ENCODE results near the gene ARSG. TPM values are rescaled to one million over a fixed set of nuclear protein-coding genes. Genes with fewer than 3 reads are reported as not detected.

ARSG gene
- polyA plus RNA-seq, 3 donors, result 15.5 to 19.3 (median 19.2) TPM

GRCh38 chr17:68292689-68293040 lies 1.4 kb downstream of the ARSG start:
- Mint-ChIP-seq H3K9me3 (peaks cover 0 to 2% (median 0%) of the 10 kb centered on the region in 7 donors), H3K27me3 (ENCODE audit: low read depth in 3 of 3) (peaks cover 0 to 2% (median 2%) of the 10 kb centered on the region in 3 donors), H3K4me1 (peaks cover 66% of the 10 kb centered on the region), H3K27ac (peak overlapping the region; percentile 91 to 97 (median 96)), H3K36me3 (peaks cover 14 to 17% of the 10 kb centered on the region in 2 donors), H3K4me3 (peak overlapping the region; percentile 77 to 87)
- H3K4me1 ChIP-seq (ENCODE audit: control insufficient read depth in 1 of 2, insufficient read depth in 2 of 2, low read length in 2 of 2), result peaks cover 76 to 82% of the 10 kb centered on the region in 2 donors
- peak overlapping the region; percentile 43 to 97 (median 55) for H3K4me3 ChIP-seq (replicated peaks in 1 of 3; ENCODE audit: low read depth in 2 of 3, low read length in 3 of 3)
- H3K27me3 ChIP-seq (ENCODE audit: control insufficient read depth in 2 of 2, insufficient read depth in 2 of 2, low read length in 2 of 2), result no peaks in the 10 kb centered on the region
- no peaks in the 10 kb centered on the region for H3K36me3 ChIP-seq (replicated peaks in 1 of 2; ENCODE audit: control insufficient read depth in 1 of 2, insufficient read depth in 2 of 2, low read length in 2 of 2)
- peak overlapping the region; percentile 55 for H2AFZ ChIP-seq (ENCODE audit: insufficient read depth, low read depth, low read length, poor library complexity, severe bottlenecking)
- H4K20me1 ChIP-seq (ENCODE audit: insufficient read depth, low read length), result no peaks in the 10 kb centered on the region
- peak overlapping the region; percentile 96 to 97 for H3K27ac ChIP-seq (ENCODE audit: low read depth in 1 of 2, low read length in 2 of 2)
- H3K9me3 ChIP-seq (replicated peaks in 1 of 2; ENCODE audit: control insufficient read depth in 1 of 2, insufficient read depth in 1 of 2, low read length in 2 of 2), result no peaks in the 10 kb centered on the region
- peak overlapping the region; percentile 79 for H3K4me2 ChIP-seq (replicated peaks; ENCODE audit: extremely low read depth, low read length, poor library complexity, severe bottlenecking)
- intact Hi-C loops (cut with micrococcal nuclease), result loop anchor here in 1 of 2 donors (5.0 kb wide), 1 partner anchor 45 kb away; the partner anchor contains the start of gene AMZ2
- H3K79me2 ChIP-seq (ENCODE audit: insufficient read depth, low read length), result peaks cover 45% of the 10 kb centered on the region
- no peak for DNase-seq
- no peak for TF ChIP-seq CTCF (IDR thresholded peaks at IDR 0.05)
- H3K9ac ChIP-seq (ENCODE audit: insufficient read depth, low read length, poor library complexity, severe bottlenecking), result peak overlapping the region; percentile 100
- 53% methylated on average over 7 of the region's 9 CpGs for WGBS (ENCODE audit: insufficient coverage)

- DNase-seq, result no peak
- H3K4me1 ChIP-seq (ENCODE audit: control insufficient read depth in 1 of 2, insufficient read depth in 2 of 2, low read length in 2 of 2), result peaks cover 76 to 82% of the 10 kb centered on the region in 2 donors
- no peaks in the 10 kb centered on the region for H3K27me3 ChIP-seq (ENCODE audit: control insufficient read depth in 2 of 2, insufficient read depth in 2 of 2, low read length in 2 of 2)
- intact Hi-C loops (cut with micrococcal nuclease), result loop anchor here in 1 of 2 donors (5.0 kb wide), 1 partner anchor 46 kb away; the partner anchor contains the start of gene AMZ2
- TF ChIP-seq CTCF (IDR thresholded peaks at IDR 0.05), result no peak
- no peaks in the 10 kb centered on the region for H3K9me3 ChIP-seq (replicated peaks in 1 of 2; ENCODE audit: control insufficient read depth in 1 of 2, insufficient read depth in 1 of 2, low read length in 2 of 2)
- H3K4me2 ChIP-seq (replicated peaks; ENCODE audit: extremely low read depth, low read length, poor library complexity, severe bottlenecking), result no peak overlapping the region
- H3K9ac ChIP-seq (ENCODE audit: insufficient read depth, low read length, poor library complexity, severe bottlenecking), result no peak overlapping the region
- peak overlapping the region in 1 of 2 donors; percentile 97 for H3K27ac ChIP-seq (ENCODE audit: low read depth in 1 of 2, low read length in 2 of 2)
- H3K4me3 ChIP-seq (replicated peaks in 1 of 3; ENCODE audit: low read depth in 2 of 3, low read length in 3 of 3), result peak overlapping the region in 1 of 3 experiments; percentile 97
- Mint-ChIP-seq H3K9me3 (peaks cover 0 to 2% (median 2%) of the 10 kb centered on the region in 7 donors), H3K27me3 (ENCODE audit: low read depth in 3 of 3) (peaks cover 0 to 2% (median 2%) of the 10 kb centered on the region in 3 donors), H3K36me3 (peaks cover 14% of the 10 kb centered on the region in 2 donors), H3K4me1 (peaks cover 66% of the 10 kb centered on the region), H3K4me3 (no peak overlapping the region), H3K27ac (peak overlapping the region in 4 of 7 donors; percentile 18 to 95 (median 60))
- no peaks in the 10 kb centered on the region for H3K36me3 ChIP-seq (replicated peaks in 1 of 2; ENCODE audit: control insufficient read depth in 1 of 2, insufficient read depth in 2 of 2, low read length in 2 of 2)
- H2AFZ ChIP-seq (ENCODE audit: insufficient read depth, low read depth, low read length, poor library complexity, severe bottlenecking), result no peak overlapping the region
- WGBS (ENCODE audit: insufficient coverage), result 100% methylated on average over 3 of the region's 6 CpGs
- peaks cover 44% of the 10 kb centered on the region for H3K79me2 ChIP-seq (ENCODE audit: insufficient read depth, low read length)
- no peaks in the 10 kb centered on the region for H4K20me1 ChIP-seq (ENCODE audit: insufficient read depth, low read length)
These were observed 2.3 kb downstream of the ARSG start for GRCh38 chr17:68293490-68294195.
